Inflammatory macrophage treated with lipopolysaccharide for 4 hours (primary cell): Measurements from ENCODE around the gene RNPEP.
"Not testable (repeated sequence)": the region's sequence is repeated elsewhere in the genome, so short reads cannot be mapped to it uniquely, and the experiment has no call there.

Source experiments
- DNase-seq: peaks from one replicate; pipeline ENCODE4 v3.0.0-alpha.2; 2020

RNPEP gene

DNA sequence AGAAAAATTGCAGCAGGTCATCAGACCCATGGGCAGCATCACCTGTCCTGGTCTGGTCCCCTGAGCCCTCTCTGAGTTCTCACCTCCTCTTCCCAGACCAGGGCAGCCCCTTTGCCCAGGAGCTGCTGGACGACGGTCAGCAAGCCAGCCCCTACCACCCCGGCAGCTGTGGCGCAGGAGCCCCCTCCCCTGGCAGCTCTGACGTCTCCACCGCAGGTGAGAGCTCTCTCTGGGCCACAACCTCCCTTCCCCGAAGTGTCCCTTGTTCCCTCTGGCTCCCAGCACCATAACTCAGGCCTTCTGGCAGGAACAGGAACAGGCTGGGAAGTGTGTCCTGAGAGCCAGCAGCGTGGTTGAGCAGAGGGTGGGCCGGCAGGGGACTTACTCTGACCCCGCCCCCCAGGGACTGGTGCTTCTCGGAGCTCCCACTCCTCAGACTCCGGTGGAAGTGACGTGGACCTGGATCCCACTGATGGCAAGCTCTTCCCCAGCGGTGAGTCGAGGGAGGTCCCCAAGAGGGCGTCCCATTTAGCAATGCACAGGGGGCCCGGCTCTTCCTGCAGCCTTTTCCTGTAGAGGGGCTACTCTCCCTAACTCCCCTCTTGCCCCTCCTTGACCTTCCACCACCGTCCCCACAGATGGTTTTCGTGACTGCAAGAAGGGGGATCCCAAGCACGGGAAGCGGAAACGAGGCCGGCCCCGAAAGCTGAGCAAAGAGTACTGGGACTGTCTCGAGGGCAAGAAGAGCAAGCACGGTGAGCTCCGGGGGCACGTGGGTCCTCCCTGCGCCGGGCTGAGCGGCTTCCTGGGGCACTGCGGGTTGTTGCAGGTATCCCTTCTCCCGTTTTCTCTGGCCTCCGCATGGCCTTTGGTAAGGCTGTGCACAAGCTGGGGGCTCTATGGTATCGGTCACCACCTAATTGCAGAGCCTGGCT, 30.4 kb downstream of the RNPEP start:
- no peak for DNase-seq

DNA sequence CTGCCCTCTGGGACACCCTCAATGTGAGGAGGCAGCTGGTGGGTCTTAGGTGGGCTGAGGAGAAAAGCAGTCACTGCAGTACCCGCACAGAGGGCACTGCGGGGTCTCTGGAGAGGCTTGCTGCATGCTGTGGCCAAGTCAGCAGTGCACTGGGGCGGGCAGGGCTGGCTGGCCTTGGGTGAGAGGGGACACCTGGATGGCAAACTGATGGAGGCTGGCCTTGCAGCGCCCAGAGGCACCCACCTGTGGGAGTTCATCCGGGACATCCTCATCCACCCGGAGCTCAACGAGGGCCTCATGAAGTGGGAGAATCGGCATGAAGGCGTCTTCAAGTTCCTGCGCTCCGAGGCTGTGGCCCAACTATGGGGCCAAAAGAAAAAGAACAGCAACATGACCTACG, 31.2 kb downstream of the RNPEP start:
- no peak for DNase-seq

GRCh38 chr1:202014060-202014459, 31.6 kb downstream of the RNPEP start:
- no peak for DNase-seq

DNA sequence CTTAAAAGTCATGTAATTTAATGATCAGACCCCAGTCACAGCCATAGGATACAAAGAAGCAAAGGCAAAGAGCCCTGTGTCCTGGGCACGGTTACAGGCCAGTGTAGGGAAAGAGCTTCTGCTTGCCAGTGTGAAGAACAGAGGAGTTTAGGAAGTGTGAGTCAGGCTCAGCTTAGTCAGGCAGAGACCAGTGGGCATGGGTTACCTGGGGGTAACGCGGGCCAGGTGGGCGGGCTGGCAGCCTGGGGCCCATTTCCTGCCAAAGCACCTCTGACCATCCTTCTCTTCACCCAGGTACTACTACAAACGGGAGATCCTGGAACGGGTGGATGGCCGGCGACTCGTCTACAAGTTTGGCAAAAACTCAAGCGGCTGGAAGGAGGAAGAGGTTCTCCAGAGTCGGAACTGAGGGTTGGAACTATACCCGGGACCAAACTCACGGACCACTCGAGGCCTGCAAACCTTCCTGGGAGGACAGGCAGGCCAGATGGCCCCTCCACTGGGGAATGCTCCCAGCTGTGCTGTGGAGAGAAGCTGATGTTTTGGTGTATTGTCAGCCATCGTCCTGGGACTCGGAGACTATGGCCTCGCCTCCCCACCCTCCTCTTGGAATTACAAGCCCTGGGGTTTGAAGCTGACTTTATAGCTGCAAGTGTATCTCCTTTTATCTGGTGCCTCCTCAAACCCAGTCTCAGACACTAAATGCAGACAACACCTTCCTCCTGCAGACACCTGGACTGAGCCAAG, 32.6 kb downstream of the RNPEP start:
- no peak for DNase-seq

DNA sequence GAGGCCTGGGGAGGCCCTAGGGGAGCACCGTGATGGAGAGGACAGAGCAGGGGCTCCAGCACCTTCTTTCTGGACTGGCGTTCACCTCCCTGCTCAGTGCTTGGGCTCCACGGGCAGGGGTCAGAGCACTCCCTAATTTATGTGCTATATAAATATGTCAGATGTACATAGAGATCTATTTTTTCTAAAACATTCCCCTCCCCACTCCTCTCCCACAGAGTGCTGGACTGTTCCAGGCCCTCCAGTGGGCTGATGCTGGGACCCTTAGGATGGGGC, 33.2 kb downstream of the RNPEP start:
- DNase-seq = no peak

DNA sequence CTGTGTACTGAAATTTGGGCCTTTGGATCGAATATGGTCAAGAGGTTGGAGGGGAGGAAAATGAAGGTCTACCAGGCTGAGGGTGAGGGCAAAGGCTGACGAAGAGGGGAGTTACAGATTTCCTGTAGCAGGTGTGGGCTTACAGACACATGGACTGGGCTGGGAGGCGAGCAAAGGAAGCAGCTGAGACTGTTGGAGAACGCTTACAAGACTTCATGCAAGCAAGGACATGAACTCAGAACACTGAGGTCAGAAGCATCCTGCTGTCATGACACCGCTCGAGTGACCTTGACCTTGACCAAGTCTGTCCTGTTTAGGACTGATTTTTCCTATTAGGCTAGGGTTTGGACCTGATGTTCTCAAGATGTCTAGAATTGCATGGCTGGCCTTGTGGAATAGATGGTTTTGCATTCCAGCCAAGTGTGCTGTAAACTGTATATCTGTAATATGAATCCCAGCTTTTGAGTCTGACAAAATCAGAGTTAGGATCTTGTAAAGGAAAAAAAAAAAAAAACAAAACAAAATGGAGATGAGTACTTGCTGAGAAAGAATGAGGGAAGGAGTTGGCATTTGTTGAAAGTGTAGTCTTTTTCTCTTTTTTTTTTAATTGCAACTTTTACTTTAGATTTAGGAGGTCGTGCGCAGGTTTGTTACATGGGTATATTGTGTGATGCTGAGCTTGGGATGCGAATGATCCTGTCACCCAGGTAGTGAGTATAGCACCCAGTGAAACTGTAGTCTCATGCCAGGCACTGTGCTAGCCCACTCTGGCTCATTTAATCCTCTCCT, 33.8 kb downstream of the RNPEP start:
- no peak for DNase-seq

GRCh38 chr1:202016811-202017748, 34.6 kb downstream of the RNPEP start:
- no peak for DNase-seq

- DNase-seq = no peak
Observed at GRCh38 chr1:202017749-202018467, 35.5 kb downstream of the RNPEP start.

GRCh38 chr1:202018468-202019234, 36.2 kb downstream of the RNPEP start:
- no peak for DNase-seq

GRCh38 chr1:202019235-202019558, 36.7 kb downstream of the RNPEP start:
- DNase-seq = not testable (repeated sequence)

DNA sequence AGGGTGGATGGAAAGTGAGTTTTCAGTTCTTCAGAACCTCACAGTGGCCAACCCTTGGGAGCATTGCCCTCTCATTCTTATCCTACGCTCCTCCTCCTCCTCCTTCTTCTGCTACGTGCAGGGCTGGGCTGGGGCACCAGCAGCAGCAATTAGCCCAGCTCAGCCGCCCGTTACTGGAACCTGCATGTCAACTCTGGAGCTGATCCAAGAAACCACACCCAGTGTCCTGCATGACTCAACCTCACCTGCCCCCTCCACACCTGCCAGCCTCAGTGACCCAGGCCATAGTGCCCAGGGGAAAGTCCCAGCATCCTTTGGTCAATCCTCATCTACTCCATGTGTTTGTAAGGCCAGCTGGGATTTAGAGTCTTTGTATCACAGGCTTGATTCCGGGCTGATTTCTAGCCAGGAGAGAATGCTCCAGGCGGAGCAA, 40.6 kb downstream of the RNPEP start:
- DNase-seq = no peak

GRCh38 chr1:202029171-202029665, 46.8 kb downstream of the RNPEP start:
- peak; percentile 4 for DNase-seq

DNA sequence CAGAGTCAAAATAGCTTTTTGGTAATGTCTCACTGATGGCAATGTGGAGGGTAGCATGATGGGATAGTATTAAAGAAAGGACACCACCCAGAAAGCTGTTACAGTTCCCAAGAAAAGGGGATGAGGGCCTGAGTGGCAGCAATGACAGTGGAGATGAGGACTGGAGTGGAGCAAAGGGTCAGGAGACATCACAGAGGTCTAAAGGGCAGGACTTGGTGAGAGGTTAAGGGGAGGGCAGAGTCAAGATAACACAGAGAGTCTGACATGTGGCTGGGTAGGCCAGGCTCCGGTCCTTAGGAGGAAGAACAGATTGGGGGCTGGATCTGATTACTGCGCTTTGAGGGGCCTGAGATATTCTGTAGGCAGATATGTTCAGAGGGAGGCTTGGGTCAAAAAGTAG, 47.3 kb downstream of the RNPEP start:
- no peak for DNase-seq

GRCh38 chr1:202031796-202032195, 49.3 kb downstream of the RNPEP start:
- DNase-seq = no peak

- no peak for DNase-seq
Observed at GRCh38 chr1:202034149-202034682, 51.8 kb downstream of the RNPEP start.

GRCh38 chr1:202034683-202035462, 52.4 kb downstream of the RNPEP start:
- no peak for DNase-seq

DNA sequence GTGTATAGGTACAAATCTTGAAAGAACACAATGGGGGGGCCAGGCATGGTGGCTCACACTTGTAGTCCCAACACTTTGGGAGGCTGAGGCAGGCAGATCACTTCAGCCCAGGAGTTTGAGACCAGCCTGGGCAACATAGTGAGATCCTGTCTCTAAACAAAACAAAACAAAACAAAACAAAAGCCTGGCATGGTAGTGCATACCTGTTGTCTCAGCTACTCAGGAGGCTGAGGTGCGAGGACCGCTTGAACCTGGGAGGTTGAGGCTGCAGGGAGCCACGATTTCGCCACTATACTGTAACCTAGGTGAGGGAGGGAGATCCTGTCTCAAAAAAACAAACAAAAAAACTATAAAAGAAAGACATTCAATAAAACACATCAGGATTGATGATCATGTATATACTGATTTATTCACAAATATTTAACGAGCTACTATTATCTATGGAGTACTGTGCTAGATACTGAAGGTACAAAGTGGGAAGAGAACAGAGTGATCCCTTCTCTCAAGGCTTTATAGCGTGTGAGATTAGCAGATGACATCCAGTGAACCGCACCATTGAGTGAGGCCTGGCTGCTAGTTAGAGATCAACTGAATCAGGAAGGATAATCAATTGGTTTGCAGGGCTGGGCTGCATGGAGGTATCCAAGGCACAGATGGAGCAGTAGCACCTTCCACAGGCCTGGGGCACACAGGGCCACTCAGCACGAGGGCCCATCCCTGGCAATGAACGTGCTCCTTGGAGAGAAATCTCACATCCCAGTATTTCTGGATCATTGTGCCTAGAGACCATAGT, 54.3 kb downstream of the RNPEP start:
- no peak for DNase-seq

- DNase-seq = no peak
Observed at GRCh38 chr1:202037706-202038296, 55.4 kb downstream of the RNPEP start.
